ENCODE results near the gene MCM9.

DNA sequence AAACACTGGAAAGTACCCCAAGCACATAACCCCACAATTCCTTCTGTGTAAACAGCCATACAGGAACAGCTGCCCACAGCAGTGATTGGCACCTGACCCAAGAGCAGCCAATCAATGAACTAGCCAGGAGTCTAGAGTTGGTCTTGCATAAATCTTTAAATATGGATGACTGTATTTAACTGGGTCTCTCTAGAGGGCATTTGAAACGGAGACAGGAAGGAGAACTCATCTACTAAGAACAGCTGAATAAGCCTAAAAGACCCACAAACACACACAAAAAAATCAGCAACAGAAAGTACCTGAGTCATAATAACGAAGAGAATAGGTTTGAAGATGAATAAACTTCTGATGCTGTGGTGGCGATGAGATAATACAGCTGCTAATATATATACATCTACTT lies 90.0 kb downstream of the MCM9 start:
- TF ChIP-seq, protein P1, sequence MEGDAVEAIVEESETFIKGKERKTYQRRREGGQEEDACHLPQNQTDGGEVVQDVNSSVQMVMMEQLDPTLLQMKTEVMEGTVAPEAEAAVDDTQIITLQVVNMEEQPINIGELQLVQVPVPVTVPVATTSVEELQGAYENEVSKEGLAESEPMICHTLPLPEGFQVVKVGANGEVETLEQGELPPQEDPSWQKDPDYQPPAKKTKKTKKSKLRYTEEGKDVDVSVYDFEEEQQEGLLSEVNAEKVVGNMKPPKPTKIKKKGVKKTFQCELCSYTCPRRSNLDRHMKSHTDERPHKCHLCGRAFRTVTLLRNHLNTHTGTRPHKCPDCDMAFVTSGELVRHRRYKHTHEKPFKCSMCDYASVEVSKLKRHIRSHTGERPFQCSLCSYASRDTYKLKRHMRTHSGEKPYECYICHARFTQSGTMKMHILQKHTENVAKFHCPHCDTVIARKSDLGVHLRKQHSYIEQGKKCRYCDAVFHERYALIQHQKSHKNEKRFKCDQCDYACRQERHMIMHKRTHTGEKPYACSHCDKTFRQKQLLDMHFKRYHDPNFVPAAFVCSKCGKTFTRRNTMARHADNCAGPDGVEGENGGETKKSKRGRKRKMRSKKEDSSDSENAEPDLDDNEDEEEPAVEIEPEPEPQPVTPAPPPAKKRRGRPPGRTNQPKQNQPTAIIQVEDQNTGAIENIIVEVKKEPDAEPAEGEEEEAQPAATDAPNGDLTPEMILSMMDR (IDR thresholded peaks at IDR 0.05) = no peak
- TF ChIP-seq RCOR1 (IDR thresholded peaks at IDR 0.05; ENCODE audit: low read depth, low read length) = no peak
- no peak for TF ChIP-seq POLR2A (IDR thresholded peaks at IDR 0.05; ENCODE audit: low read length)
- no peak for TF ChIP-seq POLR2AphosphoS2 (conservative IDR thresholded peaks at IDR 0.05; ENCODE audit: low read length)
- TF ChIP-seq BHLHE40 (IDR thresholded peaks at IDR 0.05; ENCODE audit: low read depth, low read length) = no peak
- TF ChIP-seq HOXA7 (CRISPR knock-in tag; IDR thresholded peaks at IDR 0.05) = no peak

All from A549 (cell line).